ENCODE results near the gene NBEA. TPM values are rescaled to one million over a fixed set of nuclear protein-coding genes. Genes with fewer than 3 reads are reported as not detected.

Gene NBEA
- total and polyA plus RNA-seq, 2 experiments from 2014 or later: 2.6 to 12.3 TPM

GRCh38 chr13:35378939-35379338 is 436.9 kb downstream of the NBEA start:
- Histone ChIP-seq H3K27ac (no peak overlapping the region), H3K27me3 (no peaks in the 10 kb centered on the region), H3K9me3 (ENCODE audit: low read depth) (no peaks in the 10 kb centered on the region), H3K36me3 (replicated peaks; ENCODE audit: insufficient read depth, low read depth) (no peaks in the 10 kb centered on the region), H3K79me2 (no peaks in the 10 kb centered on the region), H2AFZ (no peak overlapping the region), H3K4me1 (ENCODE audit: insufficient read depth) (no peaks in the 10 kb centered on the region), H3K4me3 (no peak overlapping the region), H3K4me2 (no peak overlapping the region), H4K20me1 (ENCODE audit: insufficient read depth, poor library complexity, severe bottlenecking) (no peaks in the 10 kb centered on the region), H3K9me2 (replicated peaks; ENCODE audit: insufficient read depth) (no peaks in the 10 kb centered on the region)
- DNase-seq (ENCODE audit: low spot score): no peak
- TF ChIP-seq EZH2 (IDR thresholded peaks at IDR 0.05; ENCODE audit: borderline replicate concordance): no peak
- no peak for TF ChIP-seq EZH2phosphoT487 (IDR thresholded peaks at IDR 0.05; ENCODE audit: low read depth, severe bottlenecking, unreplicated experiment)
- no peak for TF ChIP-seq CTCF (IDR thresholded peaks at IDR 0.05; ENCODE audit: poor library complexity)

- no peaks in the 10 kb centered on the region for H3K4me1 ChIP-seq (ENCODE audit: insufficient read depth)
- no peaks in the 10 kb centered on the region for H3K27me3 ChIP-seq
- no peak overlapping the region for H3K4me3 ChIP-seq
- TF ChIP-seq CTCF (IDR thresholded peaks at IDR 0.05; ENCODE audit: poor library complexity) (no peak), EZH2phosphoT487 (IDR thresholded peaks at IDR 0.05; ENCODE audit: low read depth, severe bottlenecking, unreplicated experiment) (no peak), EZH2 (IDR thresholded peaks at IDR 0.05; ENCODE audit: borderline replicate concordance) (no peak)
- H3K79me2 ChIP-seq: no peaks in the 10 kb centered on the region
- H3K9me2 ChIP-seq (replicated peaks; ENCODE audit: insufficient read depth): no peaks in the 10 kb centered on the region
- no peaks in the 10 kb centered on the region for H3K9me3 ChIP-seq (ENCODE audit: low read depth)
- no peaks in the 10 kb centered on the region for H4K20me1 ChIP-seq (ENCODE audit: insufficient read depth, poor library complexity, severe bottlenecking)
- no peak overlapping the region for H3K27ac ChIP-seq
- no peak for DNase-seq (ENCODE audit: low spot score)
- H2AFZ ChIP-seq: no peak overlapping the region
- H3K4me2 ChIP-seq: no peak overlapping the region
- H3K36me3 ChIP-seq (replicated peaks; ENCODE audit: insufficient read depth, low read depth): no peaks in the 10 kb centered on the region
Measured at GRCh38 chr13:35379663-35380062, 437.6 kb downstream of the NBEA start.

GRCh38 chr13:35387682-35388250 is 445.7 kb downstream of the NBEA start:
- Histone ChIP-seq H3K27ac (no peak overlapping the region), H3K27me3 (no peaks in the 10 kb centered on the region), H3K79me2 (no peaks in the 10 kb centered on the region), H3K36me3 (replicated peaks; ENCODE audit: insufficient read depth, low read depth) (no peaks in the 10 kb centered on the region), H2AFZ (no peak overlapping the region), H3K4me3 (no peak overlapping the region), H3K9me2 (replicated peaks; ENCODE audit: insufficient read depth) (no peaks in the 10 kb centered on the region), H4K20me1 (ENCODE audit: insufficient read depth, poor library complexity, severe bottlenecking) (no peaks in the 10 kb centered on the region), H3K4me2 (no peak overlapping the region), H3K9me3 (ENCODE audit: low read depth) (no peaks in the 10 kb centered on the region), H3K4me1 (ENCODE audit: insufficient read depth) (peaks cover 6% of the 10 kb centered on the region)
- WGBS (ENCODE audit: low lambda C conversion rate, missing lambda C conversion rate): 84% methylated on average over 6 of the region's 6 CpGs
- TF ChIP-seq EZH2phosphoT487 (IDR thresholded peaks at IDR 0.05; ENCODE audit: low read depth, severe bottlenecking, unreplicated experiment) (no peak), CTCF (IDR thresholded peaks at IDR 0.05; ENCODE audit: poor library complexity) (no peak), EZH2 (IDR thresholded peaks at IDR 0.05; ENCODE audit: borderline replicate concordance) (no peak)
- DNase-seq (ENCODE audit: low spot score): no peak

All from hepatocyte (in vitro differentiated cells).